SU-DHL-6 (cell line): Measurements from ENCODE around the gene GRID2.

Experiments
- EZH2phosphoT487 ChIP-seq: fragments of 200-600 bp; sonication (generic), shearing (Covaris generic); conservative IDR thresholded peaks from 2 replicates; pipeline ENCODE4 v1.6.1; 2018; ENCODE audit warnings: mild to moderate bottlenecking, antibody characterized with exemption, low read length, moderate library complexity, mixed read lengths
- TF ChIP-seq, protein P1 (sequence below): fragments of 200-600 bp; sonication (generic); IDR thresholded peaks from one replicate; pipeline ENCODE4 v1.5.1; 2017; ENCODE audit warnings: antibody characterized with exemption, mild to moderate bottlenecking, low read length, moderate library complexity; ENCODE audit not compliant: insufficient read depth, poor library complexity, severe bottlenecking

DNA sequence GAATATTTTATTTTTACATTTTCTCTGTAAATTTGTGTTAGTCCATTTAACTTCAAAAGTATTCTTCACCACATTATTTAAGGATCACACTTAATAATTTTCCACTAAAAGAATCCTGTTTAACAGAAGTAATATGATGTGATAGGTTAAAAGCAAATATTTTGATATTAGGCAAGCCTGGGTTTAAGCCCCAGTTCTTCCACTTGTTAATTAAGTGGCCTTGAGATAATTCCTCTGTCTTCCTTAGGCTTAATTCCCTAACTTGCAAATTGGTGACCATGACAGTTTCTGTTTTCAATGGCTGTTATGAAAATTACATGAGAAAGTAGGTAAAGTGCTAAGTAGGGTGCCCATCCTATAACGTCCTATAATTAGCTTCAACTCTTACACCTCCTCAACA lies 1394.9 kb downstream of the GRID2 start:
- TF ChIP-seq, protein P1, sequence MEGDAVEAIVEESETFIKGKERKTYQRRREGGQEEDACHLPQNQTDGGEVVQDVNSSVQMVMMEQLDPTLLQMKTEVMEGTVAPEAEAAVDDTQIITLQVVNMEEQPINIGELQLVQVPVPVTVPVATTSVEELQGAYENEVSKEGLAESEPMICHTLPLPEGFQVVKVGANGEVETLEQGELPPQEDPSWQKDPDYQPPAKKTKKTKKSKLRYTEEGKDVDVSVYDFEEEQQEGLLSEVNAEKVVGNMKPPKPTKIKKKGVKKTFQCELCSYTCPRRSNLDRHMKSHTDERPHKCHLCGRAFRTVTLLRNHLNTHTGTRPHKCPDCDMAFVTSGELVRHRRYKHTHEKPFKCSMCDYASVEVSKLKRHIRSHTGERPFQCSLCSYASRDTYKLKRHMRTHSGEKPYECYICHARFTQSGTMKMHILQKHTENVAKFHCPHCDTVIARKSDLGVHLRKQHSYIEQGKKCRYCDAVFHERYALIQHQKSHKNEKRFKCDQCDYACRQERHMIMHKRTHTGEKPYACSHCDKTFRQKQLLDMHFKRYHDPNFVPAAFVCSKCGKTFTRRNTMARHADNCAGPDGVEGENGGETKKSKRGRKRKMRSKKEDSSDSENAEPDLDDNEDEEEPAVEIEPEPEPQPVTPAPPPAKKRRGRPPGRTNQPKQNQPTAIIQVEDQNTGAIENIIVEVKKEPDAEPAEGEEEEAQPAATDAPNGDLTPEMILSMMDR: no peak
- no peak for TF ChIP-seq EZH2phosphoT487
